Measurements from ENCODE around the gene PDS5B.
"Not testable (repeated sequence)": the region's sequence is repeated elsewhere in the genome, so short reads cannot be mapped to it uniquely, and the experiment has no call there.

Gene PDS5B

GRCh38 chr13:32647926-32648325 lies 61.7 kb downstream of the PDS5B start:
- DNase-seq (ENCODE audit: low read depth in 2 of 2) = no peak

GRCh38 chr13:32650705-32651311 lies 64.6 kb downstream of the PDS5B start:
- DNase-seq (ENCODE audit: low read depth in 2 of 2) = peak in 1 of 2 experiments; percentile 20

GRCh38 chr13:32657309-32657708 lies 71.1 kb downstream of the PDS5B start:
- no peak for DNase-seq (ENCODE audit: low read depth in 2 of 2)

GRCh38 chr13:32659736-32660135 lies 73.5 kb downstream of the PDS5B start:
- peak in 1 of 2 experiments; percentile 18 for DNase-seq (ENCODE audit: low read depth in 2 of 2)

- no peak for DNase-seq (ENCODE audit: low read depth in 2 of 2)
Measured at GRCh38 chr13:32660227-32660626, 74.0 kb downstream of the PDS5B start.

GRCh38 chr13:32661685-32662084 lies 75.4 kb downstream of the PDS5B start:
- DNase-seq (ENCODE audit: low read depth in 2 of 2) = no peak

GRCh38 chr13:32663660-32664059 lies 77.4 kb downstream of the PDS5B start:
- no peak for DNase-seq (ENCODE audit: low read depth in 2 of 2)

- DNase-seq (ENCODE audit: low read depth in 2 of 2) = no peak
Measured at GRCh38 chr13:32666990-32667571, 80.8 kb downstream of the PDS5B start.

- peak in 1 of 2 experiments; percentile 20 for DNase-seq (ENCODE audit: low read depth in 2 of 2)
Measured at GRCh38 chr13:32669030-32669646, 82.9 kb downstream of the PDS5B start.

- no peak for DNase-seq (ENCODE audit: low read depth in 2 of 2)
Measured at GRCh38 chr13:32674503-32674902, 88.3 kb downstream of the PDS5B start.

- DNase-seq (ENCODE audit: low read depth in 2 of 2) = no peak
Measured at GRCh38 chr13:32676242-32676641, 90.0 kb downstream of the PDS5B start.

GRCh38 chr13:32682130-32682529 lies 95.9 kb downstream of the PDS5B start:
- no peak for DNase-seq (ENCODE audit: low read depth in 2 of 2)

GRCh38 chr13:32682740-32683139 lies 96.5 kb downstream of the PDS5B start:
- no peak for DNase-seq (ENCODE audit: low read depth in 2 of 2)

GRCh38 chr13:32687275-32687674 lies 101.0 kb downstream of the PDS5B start:
- DNase-seq (ENCODE audit: low read depth in 2 of 2) = no peak

- DNase-seq (ENCODE audit: low read depth in 2 of 2) = no peak
Measured at GRCh38 chr13:32695602-32696250, 109.5 kb downstream of the PDS5B start.

- no peak for DNase-seq (ENCODE audit: low read depth in 2 of 2)
Measured at GRCh38 chr13:32707471-32707870, 121.2 kb downstream of the PDS5B start.

GRCh38 chr13:32713397-32713796 lies 127.1 kb downstream of the PDS5B start:
- no peak for DNase-seq (ENCODE audit: low read depth in 2 of 2)

- DNase-seq (ENCODE audit: low read depth in 2 of 2) = not testable (repeated sequence)
Measured at GRCh38 chr13:32716201-32716600, 129.9 kb downstream of the PDS5B start.

GRCh38 chr13:32720026-32720425 lies 133.8 kb downstream of the PDS5B start:
- peak in 1 of 2 experiments; percentile 2 for DNase-seq (ENCODE audit: low read depth in 2 of 2)

GRCh38 chr13:32721131-32722034 lies 135.1 kb downstream of the PDS5B start:
- DNase-seq (ENCODE audit: low read depth in 2 of 2) = not testable (repeated sequence)

GRCh38 chr13:32722340-32722739 lies 136.1 kb downstream of the PDS5B start:
- DNase-seq (ENCODE audit: low read depth in 2 of 2) = no peak

- no peak for DNase-seq (ENCODE audit: low read depth in 2 of 2)
Measured at GRCh38 chr13:32723987-32724386, 137.7 kb downstream of the PDS5B start.
